Smooth muscle cell of the umbilical artery (primary cell): ENCODE data around the gene TBPL2. TPM values are rescaled to one million over a fixed set of nuclear protein-coding genes. Genes with fewer than 3 reads are reported as not detected.

Experiments used
- total RNA-seq: library from RNA; depleted of rRNA; stranded (reverse); fragments of >200 nt; gene quantifications from 2 replicates; pipeline ENCODE4 v1.2.3, GENCODE V29; 2014

Gene TBPL2
- not detected in 2 replicates for total RNA-seq

DNA sequence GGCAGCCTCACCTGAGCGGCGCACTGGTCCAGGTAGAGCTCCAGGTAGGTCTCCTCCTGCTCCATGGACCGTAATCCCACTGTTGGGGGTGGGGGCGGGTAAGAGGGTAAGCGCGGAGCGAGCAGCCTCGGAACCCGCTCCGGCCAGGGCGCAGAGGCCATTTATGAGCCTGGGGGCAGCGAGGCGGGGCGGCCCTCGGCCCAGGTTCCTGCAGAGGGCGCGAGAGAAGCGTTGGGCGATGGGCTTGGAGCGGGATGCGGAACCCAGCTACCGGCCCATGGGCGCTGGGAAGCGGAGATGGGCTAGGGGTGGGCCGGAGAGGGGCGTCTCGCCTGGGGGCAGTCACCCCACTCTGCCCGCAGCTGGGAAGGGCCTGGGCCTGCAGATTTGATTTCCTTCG is at the start of gene TBPL2:
TBPL2 (minus strand) TSS at position 232 of the 400 bp plus-strand sequence; CDS start at position 65, 167 bp downstream.

DNA sequence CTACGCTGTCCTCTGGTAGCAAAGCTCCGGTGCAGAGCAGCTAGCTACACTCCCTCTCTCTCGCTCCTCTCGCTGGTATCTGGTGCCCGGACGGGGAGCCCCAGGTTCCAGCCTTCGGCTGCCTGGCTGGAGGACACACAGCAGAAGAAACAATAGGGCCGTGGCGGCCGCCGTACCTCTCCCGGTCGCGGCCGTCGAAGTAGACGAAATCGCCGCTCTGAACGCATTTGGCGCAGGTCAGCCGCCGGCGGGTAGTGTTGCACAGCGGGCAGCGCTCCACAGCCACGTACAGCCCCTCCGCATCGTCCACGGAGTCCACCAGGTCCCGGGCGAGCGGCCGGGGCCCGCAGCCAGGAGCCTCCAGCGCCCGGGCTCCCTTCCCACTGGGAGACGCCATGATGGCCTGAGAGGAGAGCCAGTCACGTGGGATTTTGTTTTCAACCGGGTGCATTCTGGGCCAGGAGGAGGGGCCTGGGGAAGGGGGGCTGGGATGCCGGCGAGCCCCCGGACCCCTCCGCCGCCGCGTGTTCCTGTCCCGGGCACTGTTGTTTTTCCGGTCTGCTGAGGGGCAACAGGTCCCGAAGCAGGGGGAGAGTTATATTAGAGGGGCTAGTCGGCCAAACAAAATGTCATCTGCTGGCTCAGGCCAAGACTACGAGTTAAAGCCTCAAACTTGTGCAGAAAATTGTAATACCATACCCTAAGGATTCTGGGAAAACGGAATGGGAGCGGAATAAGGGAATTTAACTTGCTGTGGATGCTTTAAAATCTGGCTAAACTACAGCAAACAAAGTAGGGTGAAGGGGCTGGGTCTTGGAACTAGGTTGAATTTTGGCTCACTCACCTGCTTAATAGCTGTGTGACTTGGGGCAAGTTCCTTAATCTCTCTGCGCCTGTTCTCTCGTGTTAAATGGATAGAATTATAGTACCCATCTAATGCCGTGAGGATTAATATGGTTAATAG is 28.7 kb downstream of the TBPL2 start, which contains the start of gene ATG14:
ATG14 (minus strand) TSS at position 405 of the 964 bp plus-strand sequence; CDS start at position 397, 8 bp downstream.

Other genes starting within 250 kb of the TBPL2 start
- gene DLGAP5, start 249.0 kb downstream of the TBPL2 start, total RNA-seq, result 3.3 and 23.8 TPM in 2 replicates
- gene FBXO34, start 169.2 kb downstream of the TBPL2 start, total RNA-seq, result 19.9 and 26.3 TPM in 2 replicates
- 12.8 and 13.1 TPM in 2 replicates for gene ATG14, start 28.8 kb downstream of the TBPL2 start, total RNA-seq
- gene KTN1, start 139.6 kb upstream of the TBPL2 start, total RNA-seq, result 158 and 191 TPM in 2 replicates